NOMO-1 (cell line): ENCODE data around the gene HRCT1.
A peak's percentile ranks its signal among the peaks of the same experiment; 100 is the strongest.
"Not testable (repeated sequence)": the region's sequence is repeated elsewhere in the genome, so short reads cannot be mapped to it uniquely, and the experiment has no call there.

Experiments used
- DNase-seq, 2 experiments: peaks; one replicate each; lab custom pipeline; 2025; ENCODE audit not compliant: unreplicated experiment in 2 of 2; lab: John Stamatoyannopoulos, UW

HRCT1 gene

DNA sequence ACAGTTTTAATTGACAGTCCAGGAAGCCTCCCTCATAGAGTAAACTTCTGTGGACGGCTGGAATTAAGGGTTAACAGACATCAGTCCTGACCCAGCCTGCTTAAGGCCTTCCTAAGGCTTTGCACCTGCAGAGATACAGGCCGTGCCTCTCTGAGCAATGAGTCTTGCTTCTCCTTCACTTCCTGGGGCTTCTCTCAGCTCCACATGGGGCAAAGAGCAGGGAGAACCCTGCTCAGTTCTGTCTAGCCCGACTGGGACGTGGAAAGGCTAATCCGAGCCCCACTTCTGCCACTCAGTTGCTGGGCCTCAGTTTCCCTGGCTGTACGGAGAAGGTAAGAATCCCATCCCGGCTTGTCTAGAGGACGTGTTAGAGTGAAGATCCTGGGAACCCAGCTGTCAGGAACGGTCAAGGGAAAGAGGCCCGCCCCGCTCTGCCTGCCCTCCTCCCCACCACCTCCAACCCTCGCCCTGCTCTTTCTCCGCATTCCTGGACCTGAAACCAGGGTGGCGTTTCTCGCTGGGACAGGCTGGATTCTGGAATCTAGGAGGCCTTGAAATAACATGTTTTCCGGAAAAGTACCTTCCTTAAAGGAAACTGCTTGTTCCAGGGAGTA, 9.8 kb downstream of the HRCT1 start:
- DNase-seq, result no peak

DNA sequence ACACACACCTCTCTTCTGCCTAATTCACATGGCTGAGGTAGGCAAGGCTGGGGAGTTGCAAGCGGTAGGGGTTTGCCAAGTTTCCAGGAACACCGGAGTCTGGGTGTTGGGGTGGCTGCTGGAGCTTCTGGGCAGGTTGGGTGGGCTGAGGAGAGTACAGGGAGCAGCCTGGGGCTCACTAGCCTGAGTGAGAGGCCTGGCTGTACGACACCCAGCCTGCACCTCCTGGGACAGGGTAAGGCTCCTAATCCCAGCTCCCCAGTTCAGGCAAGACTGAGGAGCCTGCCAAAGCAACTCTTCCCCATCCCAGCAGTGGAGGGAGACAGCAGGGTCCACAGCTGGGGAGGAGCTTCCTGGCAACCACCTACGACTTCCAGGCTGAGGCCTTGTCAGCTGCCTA, 11.3 kb downstream of the HRCT1 start:
- no peak for DNase-seq

DNA sequence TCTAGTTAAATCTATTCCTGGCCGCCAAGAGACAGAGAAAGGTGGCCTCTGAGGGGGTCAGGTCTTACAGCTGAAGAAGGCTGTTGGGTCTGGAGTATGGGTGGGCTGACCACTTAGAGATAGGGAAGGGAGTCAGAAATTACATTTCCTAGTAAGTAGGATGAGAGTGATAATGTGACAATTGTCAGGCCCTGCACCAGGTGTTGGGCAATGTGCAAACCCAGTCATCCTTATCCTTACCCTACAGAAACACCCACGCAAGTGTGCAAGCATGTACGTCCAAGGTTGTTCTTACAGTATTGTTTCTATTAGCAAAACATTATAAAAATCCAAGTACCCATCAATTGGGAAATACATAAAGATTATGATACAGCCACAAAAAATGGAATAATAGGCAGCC, 12.8 kb downstream of the HRCT1 start:
- DNase-seq, result no peak

DNA sequence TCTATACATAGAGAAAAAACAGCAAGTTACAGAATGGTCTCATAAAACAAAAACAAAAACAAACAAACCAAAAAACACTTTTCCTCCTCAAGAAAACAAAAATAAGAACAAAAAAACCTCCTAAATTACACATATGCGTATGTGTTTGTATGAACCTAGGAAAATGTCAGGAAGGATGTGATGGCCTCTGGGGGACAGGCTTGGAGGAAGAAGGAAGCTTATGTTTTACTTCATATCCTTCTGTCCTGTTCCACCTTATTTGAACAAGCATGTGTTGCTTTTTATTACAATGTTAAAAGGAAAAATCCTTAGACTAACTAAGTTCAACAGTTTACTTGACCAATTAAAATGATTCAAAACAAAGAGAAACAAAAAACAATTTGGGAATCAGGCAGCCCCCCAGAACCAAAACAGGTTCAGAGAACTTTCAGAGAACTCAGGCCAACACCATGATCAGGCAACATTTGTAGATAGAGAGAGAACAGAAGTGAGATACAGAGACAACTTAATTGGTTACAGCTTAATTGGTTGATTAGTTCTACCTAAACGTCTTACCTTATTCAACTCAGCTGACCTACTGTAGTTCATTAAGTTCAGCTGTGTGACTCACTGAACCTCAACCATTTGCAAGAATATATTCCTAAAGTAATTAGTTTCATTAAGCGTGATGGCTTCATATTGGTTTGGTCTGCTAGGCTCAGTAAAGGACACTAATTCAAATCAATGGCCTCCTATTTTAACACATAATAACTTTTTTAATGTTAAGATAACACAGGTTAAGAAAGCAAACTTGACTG, 13.4 kb downstream of the HRCT1 start:
- DNase-seq, result peak in 1 of 2 experiments; percentile 41

DNA sequence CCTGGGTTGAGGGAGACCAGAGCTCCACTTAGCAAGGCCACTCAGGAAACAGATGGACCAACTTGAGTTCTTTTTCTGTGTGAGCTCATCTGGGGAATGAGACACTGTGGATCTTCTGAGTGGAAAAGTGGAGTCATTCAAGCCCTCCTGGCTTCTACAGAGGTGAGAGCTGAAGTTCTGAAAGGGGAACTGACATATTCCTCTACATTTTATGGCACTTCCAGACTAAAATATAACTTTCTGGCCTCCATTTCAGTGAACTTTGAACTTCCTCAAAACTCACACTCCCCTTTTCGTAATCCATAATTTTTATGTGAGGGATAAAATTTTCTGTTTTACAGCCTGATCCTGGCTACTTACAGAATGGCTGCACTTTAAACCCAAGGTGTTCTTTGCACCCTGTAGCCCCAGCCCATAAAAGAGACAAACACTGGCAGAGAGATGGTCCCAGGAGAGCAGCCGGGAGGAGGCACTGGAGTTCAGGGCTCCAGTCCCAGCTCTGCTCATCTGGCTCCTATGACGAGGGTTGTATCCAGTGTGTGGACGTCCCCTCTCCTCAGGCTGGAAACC, 14.1 kb downstream of the HRCT1 start:
- peak; percentile 68 to 92 for DNase-seq

DNA sequence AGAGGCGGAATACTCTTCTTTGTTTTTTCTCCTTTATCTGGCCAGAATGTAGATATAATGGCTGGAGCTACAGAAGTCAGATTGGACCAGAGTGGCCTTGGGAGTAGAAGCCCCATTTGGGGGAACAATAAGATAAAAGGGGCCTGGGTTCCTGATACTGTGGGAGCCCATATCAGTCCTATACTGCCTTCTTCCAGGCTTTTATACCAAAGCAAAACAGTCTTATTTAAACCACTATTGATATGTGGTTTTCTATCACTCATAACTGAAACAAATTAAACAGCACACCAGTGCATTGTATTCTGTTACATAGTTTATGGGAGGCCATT, 17.6 kb downstream of the HRCT1 start:
- DNase-seq, result no peak

DNA sequence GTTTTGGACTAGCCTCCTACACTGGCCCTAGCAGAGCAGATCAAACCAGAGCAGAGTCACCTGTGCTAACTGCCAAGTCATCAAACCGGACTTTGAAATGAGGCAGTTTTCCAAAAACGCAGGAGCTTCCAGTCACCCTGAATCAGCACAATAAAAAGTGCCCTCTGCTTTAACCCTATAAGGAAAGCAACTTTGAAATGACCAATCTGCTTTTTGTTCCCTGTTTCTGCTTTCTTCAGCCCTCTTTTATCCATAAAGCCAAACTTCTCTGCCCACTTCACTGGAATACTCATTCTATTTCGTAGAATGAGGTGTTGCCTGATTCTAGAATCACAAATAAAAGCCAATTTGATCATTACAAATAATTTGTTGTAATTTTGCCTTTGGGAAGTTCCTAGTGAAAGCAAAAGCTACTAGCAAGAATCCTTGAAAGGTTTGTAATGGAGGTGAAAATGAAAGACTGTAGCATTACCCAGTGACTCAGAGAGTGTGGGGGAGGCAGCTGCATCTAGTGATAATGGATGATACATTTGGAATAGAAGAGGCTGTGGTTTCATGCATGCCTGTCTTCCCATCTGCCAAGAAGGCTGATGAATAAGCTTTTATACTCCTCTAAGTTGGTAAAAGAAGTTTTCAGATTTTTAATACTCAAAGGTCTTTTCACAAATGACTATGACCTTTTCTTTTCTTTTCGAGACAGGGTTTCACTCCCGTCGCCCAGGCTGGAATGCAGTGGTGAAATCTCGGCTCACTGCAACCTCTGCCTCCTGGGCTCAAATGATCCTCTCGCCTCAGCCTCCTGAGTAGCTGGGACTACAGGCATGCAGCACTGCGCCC, 18.1 kb downstream of the HRCT1 start:
- no peak for DNase-seq

DNA sequence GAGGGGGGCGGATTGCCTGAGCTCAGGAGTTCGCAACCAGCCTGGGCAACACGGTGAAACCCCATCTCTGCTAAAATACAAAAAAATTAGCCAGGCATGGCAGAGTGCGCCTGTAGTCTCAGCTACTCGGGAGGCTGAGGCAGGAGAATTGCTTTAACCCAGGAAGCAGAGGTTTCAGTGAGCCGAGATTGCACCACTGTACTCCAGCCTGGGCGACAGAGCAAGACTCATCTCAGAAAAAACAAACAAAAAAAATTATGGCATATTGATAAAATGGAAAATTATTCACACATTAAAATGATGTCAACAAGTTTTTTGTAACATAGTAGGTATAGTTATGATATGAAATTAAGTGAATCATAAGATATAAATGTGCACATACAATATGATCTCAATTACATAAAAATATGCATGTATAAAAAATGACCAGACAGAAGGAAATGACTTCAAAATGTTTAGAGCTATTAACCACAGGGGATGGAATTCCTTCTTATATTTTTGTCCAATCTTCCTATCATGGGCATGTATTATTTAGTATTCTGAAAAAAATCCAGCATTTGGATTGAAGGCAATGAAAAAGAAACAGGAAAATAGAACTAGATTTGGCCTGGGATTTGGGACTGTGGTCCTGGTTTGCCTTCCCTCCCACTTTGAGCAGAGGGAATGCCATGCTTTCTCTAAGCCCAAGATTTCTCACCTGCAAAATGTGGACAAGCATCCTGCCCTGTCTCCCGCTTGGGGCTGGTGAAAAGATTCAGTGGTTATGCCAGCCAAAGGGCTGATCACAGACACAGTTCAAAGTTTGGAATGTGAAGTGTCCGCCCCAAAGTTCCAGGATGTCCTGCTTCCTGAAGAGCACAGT, 22.8 kb downstream of the HRCT1 start:
- DNase-seq, result no peak

DNA sequence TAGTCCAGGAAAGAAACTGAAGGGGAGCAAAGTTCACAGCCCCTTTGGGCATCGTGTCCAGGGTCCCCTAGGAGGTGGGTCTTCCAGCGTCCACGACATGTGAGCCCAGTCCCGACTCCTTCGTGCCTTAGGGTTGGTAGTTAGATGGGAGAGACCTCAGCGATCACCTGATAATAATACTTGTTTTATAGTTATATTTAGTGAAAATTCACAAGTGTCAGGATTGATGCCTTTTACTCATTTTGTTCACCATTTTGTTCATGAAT, 23.4 kb downstream of the HRCT1 start:
- DNase-seq, result no peak

DNA sequence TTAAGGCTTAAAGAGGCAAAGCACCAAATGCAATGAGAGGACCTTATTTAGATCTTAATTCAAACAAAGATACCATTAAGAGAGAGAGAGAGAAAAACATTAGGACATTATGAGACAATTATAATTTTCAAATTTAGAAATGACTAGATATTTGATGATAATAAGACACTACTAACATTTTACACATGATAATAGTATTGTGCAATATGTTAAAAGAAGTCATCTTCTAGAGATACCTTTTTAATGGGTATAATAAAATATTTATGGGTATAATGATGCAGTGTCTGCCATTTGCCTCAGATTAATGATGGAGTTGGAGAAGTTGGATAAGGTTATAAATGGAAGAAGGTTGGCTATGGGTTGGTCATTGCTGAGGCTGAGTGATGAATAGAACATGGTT, 24.5 kb downstream of the HRCT1 start:
- no peak for DNase-seq

DNA sequence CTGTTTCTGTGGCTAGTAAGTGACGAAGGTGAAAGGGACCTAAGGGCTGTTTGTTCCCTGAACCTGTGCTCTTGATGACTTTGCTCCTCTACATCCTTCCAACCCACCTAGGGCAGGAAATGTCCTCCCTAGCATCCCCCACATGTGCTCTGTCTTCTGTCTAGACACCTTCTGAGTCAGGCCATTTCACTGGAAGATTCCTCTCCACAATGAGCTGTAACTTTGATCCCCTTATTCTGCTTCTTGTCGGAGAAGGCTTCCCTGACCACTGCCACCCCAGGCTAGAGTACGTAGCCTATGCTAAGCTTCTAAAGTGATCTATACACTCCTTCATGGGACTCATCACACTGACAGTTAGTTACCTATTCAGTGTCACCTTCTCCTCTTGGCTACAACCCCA, 25.0 kb downstream of the HRCT1 start:
- no peak for DNase-seq

DNA sequence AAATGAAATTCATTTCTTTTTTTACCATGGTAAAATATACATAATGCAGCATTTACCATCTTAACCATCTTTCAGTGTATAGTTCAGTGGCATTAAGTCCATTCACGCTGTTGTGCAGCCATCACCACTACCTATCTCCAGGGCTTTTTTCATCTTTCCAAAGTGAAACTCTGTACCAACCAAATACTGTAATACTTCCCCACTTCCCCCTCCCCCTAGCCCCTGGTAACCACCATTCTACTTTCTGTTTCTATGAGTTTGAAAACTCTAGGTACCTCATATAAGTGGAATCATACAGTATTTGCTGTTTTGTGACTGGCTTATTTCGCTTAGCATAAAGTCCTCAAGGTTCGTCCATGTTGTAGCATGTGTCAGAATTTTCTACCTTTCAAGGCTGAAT, 26.7 kb downstream of the HRCT1 start:
- DNase-seq, result peak; percentile 57 to 84

DNA sequence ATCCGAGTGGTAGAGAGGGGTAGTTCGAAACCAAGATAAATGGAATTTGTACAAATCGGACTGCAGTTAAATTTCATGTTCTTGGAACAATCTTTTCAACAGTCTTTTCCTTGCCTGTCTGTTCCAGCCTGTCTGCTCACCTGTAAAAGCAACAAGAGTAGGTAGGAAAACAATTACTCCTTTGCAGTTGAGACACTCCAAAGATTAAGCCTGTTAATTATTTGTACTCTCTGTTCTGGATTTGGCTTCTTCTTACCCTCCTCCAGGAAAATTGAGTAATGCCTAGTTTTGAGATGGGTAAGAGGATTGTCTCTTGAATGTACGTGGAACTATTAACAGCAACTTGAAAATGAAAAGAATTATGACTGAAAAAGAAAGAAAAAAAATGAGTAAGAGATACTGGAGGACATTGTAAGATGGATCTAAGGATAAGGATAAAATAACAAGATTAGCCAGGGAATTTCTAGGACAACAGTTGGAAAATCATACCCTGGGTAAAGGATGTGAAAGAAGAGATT, 27.6 kb downstream of the HRCT1 start:
- no peak for DNase-seq

DNA sequence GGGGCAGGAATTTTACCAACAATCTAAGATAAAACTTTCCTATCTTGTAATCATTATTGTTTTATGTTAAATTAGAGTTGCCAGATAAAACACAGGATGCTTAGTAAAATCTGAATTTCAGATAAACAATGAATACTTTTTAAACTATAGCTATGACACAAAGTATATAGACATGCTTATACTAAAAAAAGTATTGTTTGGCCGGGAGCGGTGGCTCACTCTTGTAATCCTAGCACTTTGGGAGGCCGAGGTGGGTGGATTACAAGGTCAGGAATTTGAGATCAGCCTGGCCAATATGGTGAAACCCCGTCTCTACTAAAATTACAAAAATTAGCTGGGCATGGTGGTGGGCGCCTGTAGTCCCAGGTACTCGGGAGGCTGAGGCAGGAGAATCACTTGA, 28.1 kb downstream of the HRCT1 start:
- DNase-seq, result not testable (repeated sequence)

DNA sequence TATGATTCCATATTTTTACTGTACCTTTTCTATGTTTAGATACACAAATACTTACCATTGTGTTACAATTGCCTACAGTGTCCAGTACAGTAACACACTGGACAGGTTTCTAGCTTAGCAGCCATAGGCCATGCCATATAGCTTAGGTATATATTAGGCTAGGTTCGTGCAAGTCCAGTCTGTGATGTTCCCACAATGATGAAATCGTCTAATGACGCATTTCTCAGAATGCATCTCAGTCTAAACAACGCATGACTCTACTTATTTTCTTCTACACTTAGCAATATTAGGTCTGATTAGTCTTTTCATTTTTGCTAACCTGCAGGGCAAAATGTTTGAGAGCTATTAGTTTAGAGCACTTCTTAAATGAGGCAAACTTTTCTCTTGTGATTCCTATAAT, 29.3 kb downstream of the HRCT1 start:
- no peak for DNase-seq

DNA sequence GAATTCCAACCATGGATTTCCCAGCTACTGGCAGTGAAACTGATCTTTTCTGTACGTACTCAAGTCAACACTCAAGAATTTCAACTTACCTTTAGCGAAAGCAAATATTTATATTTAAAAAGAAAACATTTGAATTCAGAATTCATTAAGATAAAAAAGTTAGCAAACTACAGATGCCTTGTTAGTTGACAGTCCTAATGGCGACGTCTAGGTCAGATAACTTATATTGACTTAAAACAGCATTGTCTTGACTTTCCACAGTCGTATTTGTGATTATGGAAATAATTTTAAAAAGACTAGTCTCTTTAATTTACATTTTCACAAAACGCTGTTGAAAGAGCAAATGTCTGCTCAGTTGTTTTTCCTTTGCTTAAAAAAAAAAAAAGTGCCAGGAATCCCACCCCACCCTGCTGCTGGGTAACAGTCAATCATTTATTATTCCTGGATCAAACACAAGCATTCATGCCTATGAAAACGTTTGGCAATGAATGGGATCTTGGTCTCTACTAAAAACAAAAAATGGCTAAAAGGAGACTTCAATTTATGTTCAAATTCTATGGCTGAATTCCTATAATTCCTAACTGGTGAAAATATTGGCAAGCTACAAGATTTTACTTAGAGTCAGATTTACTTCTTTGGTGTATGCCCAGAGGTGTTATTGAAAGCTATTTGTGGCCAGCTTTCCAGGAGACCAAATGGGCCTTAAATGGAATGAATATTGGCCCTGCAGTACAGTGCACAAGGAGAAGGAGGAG, 29.9 kb downstream of the HRCT1 start:
- DNase-seq, result no peak

DNA sequence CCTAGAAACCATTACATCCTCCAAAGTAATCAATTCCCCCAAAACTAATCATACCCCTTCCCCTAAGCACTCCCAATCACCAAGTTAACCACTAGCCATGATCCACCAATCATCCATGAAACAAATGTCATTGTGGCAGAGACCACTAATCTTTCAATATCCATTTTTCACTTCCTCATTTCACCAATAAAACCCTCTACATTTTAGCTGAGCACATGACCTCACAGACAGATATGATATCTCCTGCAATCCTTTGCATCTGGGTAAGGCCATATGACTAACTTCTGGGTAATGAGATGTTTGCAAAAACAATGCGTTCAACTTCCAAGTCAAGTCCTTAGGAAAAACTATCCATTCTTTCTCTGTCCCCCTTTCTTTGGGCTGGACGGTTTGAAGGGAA, 31.2 kb downstream of the HRCT1 start:
- peak; percentile 63 to 95 for DNase-seq

DNA sequence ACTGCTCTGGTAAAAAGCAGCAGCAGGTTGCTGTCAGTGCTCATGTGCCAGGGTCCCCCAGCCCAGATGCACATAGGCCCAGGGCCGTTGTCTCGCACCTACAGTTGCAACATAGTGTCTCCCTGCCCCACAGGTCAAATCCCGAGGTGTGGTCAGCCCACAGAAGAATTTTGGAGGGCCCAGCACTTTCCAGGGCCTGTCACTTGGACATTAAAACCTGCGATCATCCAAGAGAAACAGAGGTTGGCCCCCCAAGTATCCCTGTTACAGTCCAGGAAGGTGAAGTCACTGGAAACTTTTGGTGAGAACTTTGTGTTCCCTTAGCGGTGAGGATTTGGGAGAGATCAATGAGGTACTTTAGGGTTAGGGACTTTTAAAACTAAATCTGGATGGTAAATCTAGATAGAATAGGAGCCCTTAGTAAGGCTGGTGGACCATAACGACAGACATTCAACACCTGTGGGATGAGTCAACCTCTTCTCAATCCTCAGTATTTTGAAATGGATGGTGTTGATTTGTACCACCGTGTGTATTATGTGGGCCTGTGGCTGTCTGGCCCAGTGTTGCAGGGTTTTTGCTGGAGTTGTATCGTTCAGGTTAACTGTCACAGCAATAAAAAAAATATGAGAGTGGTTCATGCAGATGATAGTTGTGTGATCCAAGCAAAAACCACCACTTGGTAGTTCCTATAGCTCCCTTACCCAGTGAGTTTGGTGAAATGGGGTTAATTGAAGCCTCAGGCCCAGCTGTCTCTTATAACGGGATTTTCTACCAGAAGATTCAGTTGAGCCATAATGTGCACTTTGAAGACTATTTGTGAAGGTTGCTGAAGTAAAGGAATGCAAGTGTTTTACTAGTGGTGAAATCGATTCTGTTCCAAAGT, 32.7 kb downstream of the HRCT1 start:
- no peak for DNase-seq

DNA sequence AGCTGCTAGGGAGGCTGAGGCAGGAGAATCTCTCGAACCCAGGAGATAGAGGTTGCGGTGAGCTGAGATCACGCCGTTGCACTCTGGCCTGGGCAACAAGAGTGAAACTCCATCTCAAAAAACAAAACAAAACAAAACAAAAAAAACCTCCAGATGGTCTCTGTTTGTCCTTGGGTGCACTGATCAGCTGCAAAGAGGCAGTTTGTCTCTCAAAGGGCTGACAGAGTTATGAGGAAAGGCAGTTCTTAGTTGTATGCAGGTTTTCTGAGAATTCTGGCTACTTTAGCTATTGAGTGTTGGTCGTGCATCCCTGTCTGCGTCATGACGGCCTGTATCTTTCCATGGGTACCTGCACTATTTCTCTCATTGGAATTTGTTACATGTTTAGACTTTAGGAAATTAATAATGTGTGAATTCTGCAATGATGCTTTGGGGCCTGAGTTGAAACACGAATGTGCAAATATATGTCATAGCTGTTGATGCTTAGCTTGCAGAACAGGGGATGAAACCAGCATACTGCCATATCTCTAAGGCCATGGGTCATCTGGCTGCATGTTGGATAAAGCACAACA, 33.8 kb downstream of the HRCT1 start:
- DNase-seq, result no peak
